ENCODE data around the gene TXNDC9.

GRCh38 chr2:99325384-99325783 lies 10.7 kb downstream of the TXNDC9 start:
- TF ChIP-seq CTCF (conservative IDR thresholded peaks at IDR 0.05; ENCODE audit: low read length) (no peak), EZH2phosphoT487 (IDR thresholded peaks at IDR 0.05; ENCODE audit: borderline replicate concordance, low read depth, low read length) (no peak)

Data from OCI-LY7 (cell line).